ENCODE data around the gene PLA2G4F. TPM values are rescaled to one million over a fixed set of nuclear protein-coding genes. Genes with fewer than 3 reads are reported as not detected.

Gene PLA2G4F
- total RNA-seq, 1 donor from 2014 or later = not detected

- H3K9me3 Mint-ChIP-seq = no peaks in the 10 kb centered on the region
- H3K27me3 Mint-ChIP-seq (ENCODE audit: insufficient read depth) = no peaks in the 10 kb centered on the region
- intact Hi-C loops (cut with micrococcal nuclease) = no loop called here
- H3K4me3 Mint-ChIP-seq = no peak overlapping the region
- no peak for DNase-seq (ENCODE audit: low spot score)
- peaks cover 47% of the 10 kb centered on the region for H3K36me3 Mint-ChIP-seq (ENCODE audit: low read depth)
- no peaks in the 10 kb centered on the region for H3K4me1 Mint-ChIP-seq (ENCODE audit: low read depth)
- no peak overlapping the region for H3K27ac Mint-ChIP-seq
Measured at GRCh38 chr15:42184296-42184695, 27.9 kb upstream of the PLA2G4F start.

DNA sequence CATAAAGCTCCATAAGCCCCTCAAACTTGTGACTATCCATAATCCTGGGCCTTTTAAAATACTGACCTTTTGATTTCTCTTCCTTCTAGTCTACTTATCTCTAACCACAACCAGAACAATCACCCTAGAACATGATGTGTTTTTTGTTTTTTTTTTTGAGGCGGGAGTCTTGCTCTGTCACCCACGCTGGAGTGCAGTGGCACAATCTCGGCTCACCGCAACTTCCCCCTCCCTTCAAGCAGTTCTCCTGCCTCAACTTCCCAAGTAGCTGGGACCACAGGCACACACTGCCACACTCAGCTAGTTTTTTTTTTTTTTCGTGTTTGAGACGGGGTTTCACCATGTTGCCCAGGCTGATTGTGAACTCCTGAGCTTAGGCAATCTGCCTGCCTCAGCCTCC lies 26.5 kb upstream of the PLA2G4F start:
- Mint-ChIP-seq H3K9me3 (no peaks in the 10 kb centered on the region), H3K27me3 (ENCODE audit: insufficient read depth) (no peaks in the 10 kb centered on the region), H3K4me1 (ENCODE audit: low read depth) (no peaks in the 10 kb centered on the region), H3K27ac (no peak overlapping the region), H3K4me3 (no peak overlapping the region), H3K36me3 (ENCODE audit: low read depth) (peaks cover 49% of the 10 kb centered on the region)
- DNase-seq (ENCODE audit: low spot score) = no peak
- intact Hi-C loops (cut with micrococcal nuclease) = no loop called here

- intact Hi-C loops (cut with micrococcal nuclease) = no loop called here
- no peaks in the 10 kb centered on the region for H3K4me1 Mint-ChIP-seq (ENCODE audit: low read depth)
- peaks cover 49% of the 10 kb centered on the region for H3K36me3 Mint-ChIP-seq (ENCODE audit: low read depth)
- no peak for DNase-seq (ENCODE audit: low spot score)
- no peaks in the 10 kb centered on the region for H3K27me3 Mint-ChIP-seq (ENCODE audit: insufficient read depth)
- no peak overlapping the region for H3K27ac Mint-ChIP-seq
- H3K4me3 Mint-ChIP-seq = no peak overlapping the region
- no peaks in the 10 kb centered on the region for H3K9me3 Mint-ChIP-seq
Measured at GRCh38 chr15:42182328-42182886, 26.0 kb upstream of the PLA2G4F start.

DNA sequence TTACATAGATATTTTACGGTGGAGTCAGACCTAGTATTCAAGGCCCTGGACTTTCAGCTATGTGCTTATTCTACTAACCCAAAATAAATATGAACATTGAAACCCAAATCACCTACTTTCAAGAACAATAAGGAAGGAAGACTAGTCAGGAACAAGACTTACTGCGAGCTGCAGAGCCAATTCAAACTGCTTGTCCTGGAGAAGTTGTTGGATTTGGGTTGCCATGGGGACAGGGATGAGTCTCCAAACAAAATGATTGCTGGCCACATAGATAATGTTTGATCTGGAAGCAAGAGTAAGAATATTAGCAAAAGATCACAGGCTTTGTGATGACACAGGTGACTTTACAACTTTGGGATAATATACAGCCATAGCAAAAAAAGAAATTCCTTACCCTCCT lies 21.6 kb upstream of the PLA2G4F start:
- intact Hi-C loops (cut with micrococcal nuclease) = no loop called here
- H3K4me3 Mint-ChIP-seq = no peak overlapping the region
- no peak overlapping the region for H3K27ac Mint-ChIP-seq

GRCh38 chr15:42175671-42176070 lies 19.2 kb upstream of the PLA2G4F start:
- H3K4me3 Mint-ChIP-seq = no peak overlapping the region
- peaks cover 16% of the 10 kb centered on the region for H3K4me1 Mint-ChIP-seq (ENCODE audit: low read depth)
- intact Hi-C loops (cut with micrococcal nuclease) = no loop called here
- DNase-seq (ENCODE audit: low spot score) = no peak
- no peak overlapping the region for H3K27ac Mint-ChIP-seq
- peaks cover 53% of the 10 kb centered on the region for H3K36me3 Mint-ChIP-seq (ENCODE audit: low read depth)
- no peaks in the 10 kb centered on the region for H3K27me3 Mint-ChIP-seq (ENCODE audit: insufficient read depth)
- no peaks in the 10 kb centered on the region for H3K9me3 Mint-ChIP-seq

More for the DNA sequence above, 21.6 kb upstream of the PLA2G4F start:
- H3K36me3 Mint-ChIP-seq (ENCODE audit: low read depth) = peaks cover 47% of the 10 kb centered on the region
- H3K4me1 Mint-ChIP-seq (ENCODE audit: low read depth) = no peaks in the 10 kb centered on the region
- DNase-seq (ENCODE audit: low spot score) = no peak
- no peaks in the 10 kb centered on the region for H3K9me3 Mint-ChIP-seq
- no peaks in the 10 kb centered on the region for H3K27me3 Mint-ChIP-seq (ENCODE audit: insufficient read depth)

GRCh38 chr15:42172475-42172874 lies 16.0 kb upstream of the PLA2G4F start:
- Mint-ChIP-seq H3K27ac (no peak overlapping the region), H3K27me3 (ENCODE audit: insufficient read depth) (no peaks in the 10 kb centered on the region), H3K36me3 (ENCODE audit: low read depth) (peaks cover 52% of the 10 kb centered on the region), H3K4me1 (ENCODE audit: low read depth) (peaks cover 16% of the 10 kb centered on the region), H3K9me3 (no peaks in the 10 kb centered on the region), H3K4me3 (no peak overlapping the region)
- no peak for DNase-seq (ENCODE audit: low spot score)
- intact Hi-C loops (cut with micrococcal nuclease) = no loop called here

DNA sequence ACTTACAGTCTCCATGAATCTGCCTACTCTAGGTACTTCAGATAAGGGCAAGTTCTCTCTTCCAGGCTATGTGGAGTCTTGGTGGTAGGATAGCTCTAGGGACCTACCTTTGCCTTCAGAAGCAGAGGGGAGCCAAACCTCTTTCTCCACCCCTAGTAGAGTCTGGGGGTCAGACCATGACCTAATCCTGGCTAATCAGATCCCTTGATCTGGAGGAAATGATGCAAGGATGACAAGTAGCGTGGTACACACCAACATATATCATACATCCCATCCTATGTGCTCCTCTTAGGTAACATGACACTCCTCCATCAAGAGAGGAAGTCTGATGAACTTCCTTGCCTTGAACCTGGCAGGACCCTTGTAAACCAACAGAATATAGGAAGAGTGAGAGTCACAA lies 15.4 kb upstream of the PLA2G4F start:
- peaks cover 56% of the 10 kb centered on the region for H3K36me3 Mint-ChIP-seq (ENCODE audit: low read depth)
- intact Hi-C loops (cut with micrococcal nuclease) = no loop called here
- H3K27ac Mint-ChIP-seq = peak overlapping the region; percentile 20
- H3K9me3 Mint-ChIP-seq = no peaks in the 10 kb centered on the region
- no peak for DNase-seq (ENCODE audit: low spot score)
- H3K4me1 Mint-ChIP-seq (ENCODE audit: low read depth) = peaks cover 16% of the 10 kb centered on the region
- H3K4me3 Mint-ChIP-seq = no peak overlapping the region
- H3K27me3 Mint-ChIP-seq (ENCODE audit: insufficient read depth) = no peaks in the 10 kb centered on the region

GRCh38 chr15:42171122-42171521 lies 14.7 kb upstream of the PLA2G4F start:
- H3K9me3 Mint-ChIP-seq = no peaks in the 10 kb centered on the region
- no peak overlapping the region for H3K4me3 Mint-ChIP-seq
- peaks cover 60% of the 10 kb centered on the region for H3K36me3 Mint-ChIP-seq (ENCODE audit: low read depth)
- intact Hi-C loops (cut with micrococcal nuclease) = no loop called here
- DNase-seq (ENCODE audit: low spot score) = no peak
- no peaks in the 10 kb centered on the region for H3K27me3 Mint-ChIP-seq (ENCODE audit: insufficient read depth)
- H3K4me1 Mint-ChIP-seq (ENCODE audit: low read depth) = peaks cover 16% of the 10 kb centered on the region
- no peak overlapping the region for H3K27ac Mint-ChIP-seq

DNA sequence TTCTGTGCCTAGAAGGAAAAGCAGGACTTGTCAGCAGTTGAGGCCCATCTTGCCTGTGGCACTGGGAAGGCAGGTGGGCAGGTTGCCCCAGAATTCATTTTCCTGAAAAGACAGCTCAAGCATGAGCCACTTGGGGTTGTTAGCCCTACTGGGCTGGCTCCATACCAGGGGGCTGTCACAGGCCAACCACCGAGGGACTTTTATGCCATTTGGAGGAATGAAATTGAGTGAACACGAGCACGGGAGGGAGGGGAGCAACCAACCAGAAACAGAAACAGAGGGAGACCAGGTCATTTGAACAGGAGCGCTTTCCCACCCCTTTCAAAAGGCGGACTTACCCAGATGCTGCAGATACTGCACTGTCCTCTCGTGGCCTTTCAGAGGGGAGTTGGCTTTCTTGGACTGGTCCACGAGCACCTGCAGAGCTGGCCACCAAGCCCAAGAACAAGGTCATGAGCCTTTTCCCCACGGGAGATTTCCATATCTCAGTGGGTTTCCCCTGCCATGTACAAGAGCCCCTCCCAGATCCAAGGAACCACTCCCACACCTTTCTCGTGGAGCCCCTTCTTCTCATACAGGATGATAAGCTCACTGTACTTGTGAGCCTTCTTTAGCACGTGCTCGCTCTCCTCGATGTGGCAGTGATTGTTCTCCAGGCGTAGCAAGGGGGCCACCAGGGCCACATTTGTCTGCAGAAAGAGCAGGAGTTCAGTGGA lies 9.9 kb upstream of the PLA2G4F start:
- Mint-ChIP-seq H3K36me3 (ENCODE audit: low read depth) (peaks cover 64% of the 10 kb centered on the region), H3K4me1 (ENCODE audit: low read depth) (peaks cover 6% of the 10 kb centered on the region), H3K9me3 (no peaks in the 10 kb centered on the region), H3K27ac (no peak overlapping the region), H3K4me3 (no peak overlapping the region), H3K27me3 (ENCODE audit: insufficient read depth) (no peaks in the 10 kb centered on the region)
- intact Hi-C loops (cut with micrococcal nuclease) = no loop called here
- DNase-seq (ENCODE audit: low spot score) = no peak

DNA sequence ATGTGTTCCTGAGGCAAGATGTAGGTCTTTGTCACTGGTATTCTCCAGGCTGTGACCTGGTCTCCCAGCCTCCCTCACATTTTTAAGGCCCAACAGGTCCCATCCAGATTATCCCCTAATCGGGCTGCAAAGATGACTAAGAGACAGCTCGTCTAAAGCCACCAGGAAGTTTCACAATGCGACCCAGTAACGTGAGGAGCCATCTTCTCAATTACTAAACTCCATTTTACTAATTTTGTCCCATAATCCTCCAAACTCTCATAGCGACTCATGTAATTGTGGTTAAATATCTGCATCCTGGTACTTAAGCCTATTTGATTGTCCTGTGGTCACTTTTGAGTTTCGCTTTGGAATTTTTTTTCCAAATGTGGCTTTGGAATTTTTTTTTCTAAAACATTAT lies 8.7 kb upstream of the PLA2G4F start:
- peaks cover 59% of the 10 kb centered on the region for H3K36me3 Mint-ChIP-seq (ENCODE audit: low read depth)
- H3K4me1 Mint-ChIP-seq (ENCODE audit: low read depth) = no peaks in the 10 kb centered on the region
- no peaks in the 10 kb centered on the region for H3K27me3 Mint-ChIP-seq (ENCODE audit: insufficient read depth)
- H3K4me3 Mint-ChIP-seq = no peak overlapping the region
- no peak overlapping the region for H3K27ac Mint-ChIP-seq
- DNase-seq (ENCODE audit: low spot score) = no peak
- no peaks in the 10 kb centered on the region for H3K9me3 Mint-ChIP-seq
- intact Hi-C loops (cut with micrococcal nuclease) = no loop called here

DNA sequence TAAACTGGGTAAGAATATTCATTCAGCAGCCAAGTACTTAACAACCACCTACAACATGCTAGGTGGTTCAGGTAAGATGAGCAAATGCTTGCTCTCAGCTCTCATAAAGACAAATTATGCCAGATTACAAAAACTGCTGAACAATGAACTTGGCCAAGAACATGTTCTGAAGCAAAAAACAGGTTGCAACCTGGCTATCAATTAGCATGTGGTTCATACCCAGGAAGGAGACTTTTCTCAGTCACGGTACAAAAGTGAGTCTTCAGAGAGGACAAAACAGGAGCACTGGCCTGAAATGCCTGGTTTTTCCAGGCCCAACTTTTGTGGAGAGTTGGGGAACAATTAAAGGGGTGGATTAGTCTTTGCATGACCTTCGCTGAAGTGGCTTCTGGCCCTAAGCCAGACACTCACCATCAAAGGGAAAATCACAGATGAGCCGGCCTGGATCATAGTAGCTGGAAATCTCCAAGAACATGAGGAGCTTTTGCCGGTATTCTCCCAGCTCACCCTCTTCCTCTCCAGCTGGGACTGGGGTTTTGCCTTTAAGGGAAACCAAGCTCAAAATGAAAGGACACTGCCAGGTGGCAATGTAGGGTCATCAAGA lies 7.6 kb upstream of the PLA2G4F start:
- Mint-ChIP-seq H3K4me1 (ENCODE audit: low read depth) (no peaks in the 10 kb centered on the region), H3K4me3 (no peak overlapping the region), H3K27ac (no peak overlapping the region), H3K27me3 (ENCODE audit: insufficient read depth) (no peaks in the 10 kb centered on the region), H3K36me3 (ENCODE audit: low read depth) (peaks cover 59% of the 10 kb centered on the region), H3K9me3 (no peaks in the 10 kb centered on the region)
- intact Hi-C loops (cut with micrococcal nuclease) = no loop called here
- DNase-seq (ENCODE audit: low spot score) = no peak

- Mint-ChIP-seq H3K4me1 (ENCODE audit: low read depth) (no peaks in the 10 kb centered on the region), H3K27ac (no peak overlapping the region), H3K4me3 (no peak overlapping the region), H3K27me3 (ENCODE audit: insufficient read depth) (no peaks in the 10 kb centered on the region), H3K9me3 (no peaks in the 10 kb centered on the region), H3K36me3 (ENCODE audit: low read depth) (peaks cover 60% of the 10 kb centered on the region)
- no peak for DNase-seq (ENCODE audit: low spot score)
- intact Hi-C loops (cut with micrococcal nuclease) = no loop called here
Measured at GRCh38 chr15:42163291-42163690, 6.9 kb upstream of the PLA2G4F start.

DNA sequence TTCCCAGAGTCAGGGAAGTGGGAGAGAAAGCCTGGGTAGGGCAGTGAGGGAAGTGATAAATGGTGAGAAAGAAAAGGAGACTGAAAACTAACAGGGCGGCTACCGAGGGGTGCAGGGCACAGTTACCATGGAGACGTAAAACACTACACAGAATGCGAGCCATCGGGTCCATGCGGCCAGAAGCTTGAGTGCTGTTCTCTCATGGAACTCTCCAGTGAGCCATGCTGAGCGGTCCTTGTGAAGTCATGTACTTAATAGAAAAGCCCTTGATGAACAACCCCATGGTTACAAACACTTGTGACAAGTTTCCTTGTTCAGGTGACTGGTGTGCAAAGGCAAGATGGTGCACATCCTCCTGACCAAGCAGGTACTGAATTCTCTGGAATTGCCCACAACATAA lies 3.7 kb upstream of the PLA2G4F start:
- DNase-seq (ENCODE audit: low spot score) = no peak
- intact Hi-C loops (cut with micrococcal nuclease) = no loop called here
- H3K27ac Mint-ChIP-seq = no peak overlapping the region
- peaks cover 35% of the 10 kb centered on the region for H3K36me3 Mint-ChIP-seq (ENCODE audit: low read depth)
- H3K27me3 Mint-ChIP-seq (ENCODE audit: insufficient read depth) = no peaks in the 10 kb centered on the region
- H3K4me1 Mint-ChIP-seq (ENCODE audit: low read depth) = no peaks in the 10 kb centered on the region
- H3K9me3 Mint-ChIP-seq = no peaks in the 10 kb centered on the region
- H3K4me3 Mint-ChIP-seq = no peak overlapping the region

All from activated T-helper 1 cell treated with anti-CD3 and anti-CD28 coated beads, Interleukin-12 subunit alpha, Interleukin-12 subunit beta, Interleukin-2, Interleukin-4 antibody, amounts not matched to agents 30 ng/mL and 10 ng/mL and 1 ng/mL, durations not matched to agents 14 hours and 24 hours and 36 hours (primary cell).